Activated CD4-positive, alpha-beta T cell treated with anti-CD3 and anti-CD28 coated beads, Interleukin-2, amount 50 U/mL, for 1 hour (primary cell): ENCODE data around the gene UBB.

Source experiments
- DNase-seq: peaks from one replicate; pipeline ENCODE4 v3.0.0-alpha.2; 2020

UBB gene

GRCh38 chr17:16380640-16381495, at the start of gene UBB:
UBB (plus strand) TSS chr17:16381091; CDS start chr17:16381908, 817 bp downstream.
- peak; percentile 93 for DNase-seq

GRCh38 chr17:16338391-16338790, 42.5 kb upstream of the UBB start:
- DNase-seq: no peak

GRCh38 chr17:16339402-16339801, 41.5 kb upstream of the UBB start:
- no peak for DNase-seq

GRCh38 chr17:16339959-16340358, 40.9 kb upstream of the UBB start:
- DNase-seq: no peak

GRCh38 chr17:16342979-16343378, 37.9 kb upstream of the UBB start:
- no peak for DNase-seq

GRCh38 chr17:16343569-16343968, 37.3 kb upstream of the UBB start:
- DNase-seq: no peak

GRCh38 chr17:16345565-16345964, 35.3 kb upstream of the UBB start:
- DNase-seq: no peak

- no peak for DNase-seq
These were observed 34.1 kb upstream of the UBB start for GRCh38 chr17:16346721-16347271.

- DNase-seq: no peak
These were observed 32.3 kb upstream of the UBB start for GRCh38 chr17:16348586-16348985.

- DNase-seq: no peak
These were observed 31.5 kb upstream of the UBB start for GRCh38 chr17:16349431-16349830.

GRCh38 chr17:16351831-16352230, 29.1 kb upstream of the UBB start:
- no peak for DNase-seq

- peak; percentile 17 for DNase-seq
These were observed 28.6 kb upstream of the UBB start for GRCh38 chr17:16352303-16352666.

- DNase-seq: peak; percentile 21
These were observed 28.1 kb upstream of the UBB start for GRCh38 chr17:16352667-16353316.

- DNase-seq: peak; percentile 65
These were observed 27.3 kb upstream of the UBB start, which contains the start of gene CENPV for GRCh38 chr17:16353317-16354174. CENPV (minus strand) TSS chr17:16353469; CDS start chr17:16353436, 33 bp downstream.

- no peak for DNase-seq
These were observed 26.3 kb upstream of the UBB start for GRCh38 chr17:16354585-16354984.

- no peak for DNase-seq
These were observed 22.5 kb upstream of the UBB start for GRCh38 chr17:16358394-16358793.

GRCh38 chr17:16361874-16362273, 19.0 kb upstream of the UBB start:
- no peak for DNase-seq

- DNase-seq: peak; percentile 72
These were observed 16.9 kb upstream of the UBB start for GRCh38 chr17:16363749-16364536.

GRCh38 chr17:16364625-16365024, 16.3 kb upstream of the UBB start:
- DNase-seq: no peak

GRCh38 chr17:16371742-16372141, 9.1 kb upstream of the UBB start:
- no peak for DNase-seq

- no peak for DNase-seq
These were observed 6.5 kb upstream of the UBB start for GRCh38 chr17:16374146-16374938.
